ENCODE results near the gene FADS2. TPM values are rescaled to one million over a fixed set of nuclear protein-coding genes. Genes with fewer than 3 reads are reported as not detected.

FADS2 gene
- total and polyA plus RNA-seq, 2 of the 13 experiments (the other 11 are each of a cell fraction or from before 2014, with no cell fraction given): 90.1 to 124 TPM

GRCh38 chr11:61901397-61901796 lies 73.3 kb downstream of the FADS2 start:
- no peaks in the 10 kb centered on the region for H3K9me3 ChIP-seq (ENCODE audit: low read length)
- CTCF ChIA-PET (ENCODE audit: low intra/inter-chr PET ratio, low total read pairs): no interaction called here
- POLR2A ChIA-PET: no interaction called here
- H3K4me1 ChIP-seq (ENCODE audit: insufficient read depth, low read length): peaks cover 36% of the 10 kb centered on the region
- no peak for FAIRE-seq
- no TSS peak for BruUV-seq (replicated peaks)
- no peak overlapping the region for H3K9ac ChIP-seq (ENCODE audit: insufficient read depth, low read depth, low read length)
- no peaks in the 10 kb centered on the region for H3K27me3 ChIP-seq (ENCODE audit: control insufficient read depth in 1 of 2, insufficient read depth in 2 of 2, low read length in 2 of 2)
- H4K20me1 ChIP-seq (ENCODE audit: insufficient read depth, low read length): no peaks in the 10 kb centered on the region
- no peak for ATAC-seq
- WGBS (ENCODE audit: low lambda C conversion rate): 87% methylated on average over 6 of the region's 10 CpGs
- intact Hi-C loops (cut with micrococcal nuclease; ENCODE audit: unreplicated experiment) (no loop called here), in situ Hi-C loops (cut with HindIII; ENCODE audit: extremely low pct_ligation_motif_present, low pct_unique_long_range_greater_than_20kb) (no loop called here)
- H3K4me2 ChIP-seq (ENCODE audit: low read depth, low read length): no peak overlapping the region
- H2AFZ ChIP-seq (ENCODE audit: low read length): no peak overlapping the region
- DNase-seq (ENCODE audit: low spot score): no peak
- H3K27ac ChIP-seq (ENCODE audit: extremely low read length, insufficient read depth, low read length): no peak overlapping the region
- H3K4me3 ChIP-seq (replicated peaks in 1 of 3; ENCODE audit: insufficient read depth in 1 of 3, low read depth in 2 of 3, low read length in 3 of 3): no peak overlapping the region
- no peaks in the 10 kb centered on the region for H3K79me2 ChIP-seq (ENCODE audit: insufficient read depth, low read length)
- no peaks in the 10 kb centered on the region for H3K36me3 ChIP-seq (replicated peaks in 1 of 2; ENCODE audit: control insufficient read depth in 1 of 2, insufficient read depth in 2 of 2, low read length in 2 of 2)
- TF ChIP-seq PITX1 (CRISPR knock-in tag; IDR thresholded peaks at IDR 0.05): no peak
- peak; percentile 66 for TF ChIP-seq STAG1 (CRISPR knock-in tag; IDR thresholded peaks at IDR 0.05)
- TF ChIP-seq AHDC1 (CRISPR knock-in tag; IDR thresholded peaks at IDR 0.05; ENCODE audit: borderline replicate concordance): no peak
- TF ChIP-seq ZGPAT (CRISPR knock-in tag; IDR thresholded peaks at IDR 0.05): no peak
- TF ChIP-seq NFIC (IDR thresholded peaks at IDR 0.05; ENCODE audit: low read length): no peak
- TF ChIP-seq RFX5 (IDR thresholded peaks at IDR 0.05; ENCODE audit: low read depth, low read length): no peak
- no peak for TF ChIP-seq TFDP2 (CRISPR knock-in tag; IDR thresholded peaks at IDR 0.05)
- TF ChIP-seq ZNF281 (CRISPR knock-in tag; IDR thresholded peaks at IDR 0.05; ENCODE audit: borderline replicate concordance): no peak
- TF ChIP-seq RELA (CRISPR knock-in tag; IDR thresholded peaks at IDR 0.05): no peak
- TF ChIP-seq MTF1 (CRISPR knock-in tag; IDR thresholded peaks at IDR 0.05): no peak
- TF ChIP-seq CTCF (CRISPR knock-in tag; IDR thresholded peaks at IDR 0.05): peak; percentile 60
- no peak for TF ChIP-seq ZNF30 (CRISPR knock-in tag; IDR thresholded peaks at IDR 0.05)
- no peak for TF ChIP-seq JUNB (CRISPR knock-in tag; IDR thresholded peaks at IDR 0.05; ENCODE audit: borderline replicate concordance)

Data from HepG2 (cell line).